GM20431 (cell line): Measurements from ENCODE around the gene PDLIM1.

Source experiments
- in situ Hi-C: fragments of 300-500 bp; cut with MseI, MboI; formaldehyde crosslinking; loops from one replicate; pipeline ENCODE4 v1.15.0; 2020; ENCODE audit warnings: low sequenced_read_pairs; ENCODE audit not compliant: unreplicated experiment

PDLIM1 gene

GRCh38 chr10:95290461-95291364, at the start of gene PDLIM1:
TSS of gene PDLIM1 (minus strand) at chr10:95291003. CDS start at chr10:95290915, 88 bp downstream.
- in situ Hi-C loops: no loop called here

DNA sequence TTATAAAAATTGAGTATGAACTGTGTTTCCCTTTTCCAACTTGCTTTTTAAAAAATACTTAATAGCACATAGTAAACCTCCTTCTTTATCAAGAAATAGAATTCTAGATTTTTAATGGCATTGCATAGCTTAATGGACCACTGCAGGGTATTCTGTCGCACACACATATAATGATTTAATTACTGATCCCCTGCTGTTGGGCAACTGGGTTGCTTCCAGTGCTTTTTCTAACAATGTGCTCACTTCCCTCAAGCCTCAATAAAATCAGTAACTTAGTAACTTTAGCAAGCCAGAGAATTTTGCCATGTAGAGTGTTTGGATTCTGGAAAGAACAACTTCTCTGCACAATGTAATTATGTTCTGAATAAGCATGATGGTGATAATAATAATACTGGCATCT, 49.1 kb upstream of the PDLIM1 start:
- in situ Hi-C loops: no loop called here

DNA sequence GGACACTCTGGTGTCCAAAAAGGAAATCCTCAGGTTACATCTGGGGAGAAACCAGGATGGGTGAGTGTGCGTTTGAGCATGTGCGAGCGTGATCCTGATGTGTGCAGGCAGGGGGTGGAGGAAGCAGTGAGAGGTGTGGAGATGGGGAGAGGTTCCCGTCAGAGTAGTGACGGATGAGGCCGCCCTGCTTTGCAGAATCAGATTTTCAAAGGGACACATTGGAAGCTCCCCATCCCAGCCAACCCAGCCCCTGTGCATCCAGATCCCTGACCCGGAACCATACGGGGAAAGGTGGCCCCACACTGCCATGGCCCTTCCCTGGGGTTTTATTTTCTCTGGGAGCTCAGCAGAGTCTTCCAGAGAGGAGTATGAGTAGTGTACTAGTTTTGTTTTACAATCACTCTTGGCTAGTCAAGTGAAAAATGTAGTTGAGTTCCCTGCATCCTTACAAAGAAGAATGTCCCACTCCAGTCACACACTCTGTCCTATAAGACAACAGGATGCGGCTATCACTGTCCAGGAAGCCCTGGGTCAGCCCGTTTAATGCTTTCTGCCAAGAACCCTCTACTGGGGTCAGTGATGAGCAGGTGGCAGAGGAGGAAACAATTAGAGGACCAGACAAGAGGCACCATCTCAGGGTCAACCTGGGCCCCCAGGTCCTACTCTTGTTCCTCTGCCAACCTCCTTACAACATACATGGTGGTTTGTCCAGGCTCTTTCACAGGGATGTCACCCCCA, 46.8 kb upstream of the PDLIM1 start:
- in situ Hi-C loops: no loop called here

GRCh38 chr10:95336702-95337101, 45.9 kb upstream of the PDLIM1 start:
- in situ Hi-C loops: no loop called here

- in situ Hi-C loops: no loop called here
These were observed 45.3 kb upstream of the PDLIM1 start for GRCh38 chr10:95335933-95336699.

GRCh38 chr10:95334805-95335144, 44.0 kb upstream of the PDLIM1 start:
- in situ Hi-C loops: no loop called here

DNA sequence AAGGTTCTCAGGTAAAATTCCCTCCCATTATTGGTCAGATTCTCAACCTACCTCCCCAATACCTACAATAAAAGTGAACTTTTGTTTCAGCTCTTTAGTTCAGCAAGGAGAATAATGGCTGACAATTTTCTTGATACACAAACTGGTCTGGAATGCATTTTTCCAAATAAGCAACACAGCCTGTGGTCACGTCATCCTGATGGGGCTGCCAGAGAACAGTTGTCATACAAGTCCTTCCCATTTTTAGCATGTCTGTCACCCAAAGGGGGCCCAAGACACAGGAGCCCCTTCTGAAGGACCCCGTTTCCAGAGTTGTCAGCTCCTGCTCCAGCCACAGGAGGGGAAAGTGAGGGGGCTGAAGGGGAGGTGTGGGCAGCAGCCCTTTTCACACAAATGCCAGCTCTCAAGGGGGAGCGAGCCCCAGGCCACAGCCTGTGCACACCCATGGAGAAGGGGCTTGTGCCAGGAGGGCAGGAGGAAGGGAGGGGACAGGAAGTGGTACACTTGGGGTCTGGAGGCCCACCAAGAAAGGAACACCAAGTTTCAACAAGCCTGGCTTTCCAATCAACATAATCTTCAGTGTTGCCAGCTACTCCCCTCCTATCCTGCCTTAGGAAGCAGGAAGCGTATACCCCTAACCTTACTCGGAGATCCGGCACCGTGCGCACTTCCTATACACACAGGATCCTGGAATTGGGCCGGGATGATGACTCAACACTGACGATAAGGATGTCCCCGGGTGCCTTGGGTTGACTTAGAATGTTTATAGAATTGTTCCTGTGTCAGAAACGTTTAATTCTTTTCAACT, 43.4 kb upstream of the PDLIM1 start:
- in situ Hi-C loops: no loop called here

GRCh38 chr10:95332666-95333249, 42.0 kb upstream of the PDLIM1 start:
- in situ Hi-C loops: no loop called here

DNA sequence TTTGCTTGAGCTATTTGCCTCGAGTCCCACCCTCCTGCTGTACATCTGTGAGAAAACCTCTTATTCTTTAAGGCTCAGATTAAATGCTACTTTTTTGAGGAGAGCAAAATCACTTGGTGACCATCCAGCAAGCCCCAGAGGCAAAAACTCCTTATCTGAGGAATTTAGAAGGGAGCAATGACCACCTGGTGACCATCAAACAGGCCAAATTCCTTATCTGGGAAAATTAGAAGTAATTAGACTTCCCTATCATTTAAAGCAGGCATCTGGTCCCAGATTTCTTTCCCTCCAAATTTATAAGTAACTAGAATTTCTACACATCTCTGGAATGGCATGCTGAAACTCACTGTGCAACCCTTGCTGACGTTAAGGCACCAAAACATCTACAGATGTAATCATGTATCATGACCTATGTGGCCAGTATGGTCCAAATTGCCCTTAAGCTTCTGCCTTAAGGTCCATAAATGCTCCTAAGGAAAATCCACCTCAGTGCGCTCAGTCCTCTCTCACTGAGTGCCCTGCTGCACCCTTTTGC, 40.9 kb upstream of the PDLIM1 start:
- in situ Hi-C loops: no loop called here

DNA sequence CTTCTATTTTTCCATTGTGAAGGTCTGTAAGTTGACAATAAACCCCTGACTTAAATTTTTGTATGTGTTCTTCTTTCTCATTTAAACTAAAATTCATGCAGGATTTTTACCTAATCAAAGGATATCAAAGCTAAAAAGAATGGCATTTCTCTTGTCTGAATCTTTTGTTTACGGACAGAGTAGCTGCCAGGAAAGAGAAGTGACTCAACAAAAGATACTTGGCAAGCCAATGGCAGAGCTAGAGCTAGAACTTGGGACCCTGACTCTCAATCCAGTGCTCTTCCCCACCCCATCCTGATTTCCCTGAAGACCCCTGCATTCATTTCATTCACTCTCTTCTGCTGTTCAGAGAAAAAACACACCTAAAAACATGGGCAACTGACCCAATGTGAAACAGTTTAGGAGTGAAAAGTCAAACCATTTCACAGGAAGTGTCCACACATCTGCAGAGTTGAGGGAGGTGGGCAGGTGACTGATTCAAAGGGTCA, 40.2 kb upstream of the PDLIM1 start:
- in situ Hi-C loops: no loop called here

GRCh38 chr10:95329296-95329695, 38.5 kb upstream of the PDLIM1 start:
- in situ Hi-C loops: no loop called here

- in situ Hi-C loops: no loop called here
These were observed 37.2 kb upstream of the PDLIM1 start for GRCh38 chr10:95328013-95328412.

GRCh38 chr10:95327367-95327766, 36.6 kb upstream of the PDLIM1 start:
- in situ Hi-C loops: no loop called here

DNA sequence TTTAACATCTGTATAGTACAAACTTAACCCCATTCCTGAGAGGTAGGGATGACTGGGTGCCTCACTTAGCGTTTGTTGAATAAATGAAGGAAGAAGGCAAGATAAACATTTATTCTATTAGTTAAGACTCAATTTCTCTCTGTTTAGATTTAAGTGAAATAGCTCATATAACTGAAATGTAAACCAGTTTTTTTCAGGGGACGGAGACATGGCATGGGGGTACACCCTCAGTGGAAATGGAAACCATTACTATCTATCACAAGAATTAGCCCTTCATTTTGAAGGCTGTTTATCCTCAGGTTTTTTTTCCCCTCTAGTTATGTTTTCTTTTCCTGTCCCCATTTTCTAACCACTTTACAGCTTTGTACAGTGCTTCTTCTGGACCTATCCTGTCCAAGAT, 35.6 kb upstream of the PDLIM1 start:
- in situ Hi-C loops: no loop called here

- in situ Hi-C loops: no loop called here
These were observed 35.1 kb upstream of the PDLIM1 start for GRCh38 chr10:95325863-95326262.

- in situ Hi-C loops: no loop called here
These were observed 33.8 kb upstream of the PDLIM1 start for GRCh38 chr10:95324436-95325268.

GRCh38 chr10:95321554-95322301, 30.9 kb upstream of the PDLIM1 start:
- in situ Hi-C loops: no loop called here

GRCh38 chr10:95319239-95319638, 28.4 kb upstream of the PDLIM1 start:
- in situ Hi-C loops: no loop called here
